ENCODE data around the gene RAET1L.
"Not testable (repeated sequence)": the region's sequence is repeated elsewhere in the genome, so short reads cannot be mapped to it uniquely, and the experiment has no call there.

RAET1L gene

DNA sequence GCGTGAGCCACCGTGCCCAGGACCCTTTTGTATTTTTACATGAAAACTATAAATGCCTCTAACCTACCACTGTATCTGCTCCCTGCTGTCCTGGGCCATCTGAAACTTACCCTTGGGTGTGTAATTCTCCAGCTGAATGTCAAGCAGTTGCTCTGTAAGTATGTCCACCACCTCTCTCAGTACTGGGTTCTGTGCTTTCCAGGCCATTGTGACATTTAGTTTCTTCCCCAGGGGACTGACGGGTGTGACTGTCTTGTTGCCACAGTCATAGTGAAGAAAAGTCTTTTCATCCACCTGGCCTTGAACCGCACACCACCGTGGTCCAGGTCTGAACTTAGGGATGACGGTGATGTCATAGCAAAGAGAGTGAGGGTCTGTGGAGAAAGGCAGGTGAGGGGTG is 3.5 kb downstream of the RAET1L start:
- DNase-seq (ENCODE audit: extremely low spot score, insufficient read length, low read depth); FAIRE-seq: not testable (repeated sequence)

DNA sequence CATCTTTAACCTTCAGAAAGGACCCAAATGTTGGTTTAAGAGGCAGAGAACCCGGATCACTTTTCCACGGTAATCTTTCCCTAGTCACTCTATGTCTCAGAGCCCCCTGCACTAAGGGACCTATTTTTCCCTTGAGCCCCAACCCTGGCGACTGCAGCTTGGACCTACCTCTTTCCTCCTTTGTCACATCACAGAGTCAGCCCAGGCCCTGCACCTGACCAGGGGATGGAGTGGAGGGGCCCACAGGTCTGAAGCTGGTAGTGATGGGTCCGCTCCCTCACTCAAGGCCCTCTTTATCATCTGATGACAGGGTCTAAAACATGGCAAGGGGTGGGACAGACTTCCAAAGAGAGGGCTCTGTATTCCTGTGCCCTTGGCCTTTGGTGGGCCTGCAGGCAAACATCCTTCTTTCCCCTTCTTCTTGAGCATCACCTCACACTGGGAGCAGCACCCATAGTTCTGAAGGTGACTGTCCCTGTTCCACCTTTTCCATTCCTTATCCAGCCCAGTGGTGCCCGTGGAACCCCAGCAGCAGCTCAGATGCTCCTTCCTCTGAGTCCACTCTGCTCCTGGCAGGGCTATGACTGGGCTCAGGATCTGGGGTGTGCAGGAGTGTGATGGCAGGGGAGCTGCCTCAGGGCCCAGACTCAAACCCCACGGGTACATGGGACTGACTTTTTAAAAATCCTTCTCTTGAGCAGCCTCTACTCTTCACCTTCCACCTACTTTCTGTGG is 6.3 kb downstream of the RAET1L start:
- FAIRE-seq, result no peak
- DNase-seq (ENCODE audit: extremely low spot score, insufficient read length, low read depth), result no peak

DNA sequence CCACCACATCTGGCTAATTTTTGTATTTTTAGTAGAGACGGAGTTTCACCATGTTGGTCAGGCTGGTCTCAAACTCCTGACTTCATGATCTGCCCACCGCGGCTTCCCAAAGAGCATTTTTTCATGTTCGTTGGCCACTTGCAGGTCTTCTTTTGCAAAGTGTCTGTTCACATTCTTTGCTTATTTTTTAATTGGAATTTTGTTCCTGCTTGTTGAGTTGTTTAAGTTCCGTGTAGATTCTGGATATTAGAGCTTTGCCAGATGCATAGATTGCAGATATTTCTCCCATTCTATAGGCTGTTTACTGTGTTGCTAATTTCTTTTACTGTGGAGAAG is 8.2 kb downstream of the RAET1L start:
- DNase-seq (ENCODE audit: extremely low spot score, insufficient read length, low read depth), result not testable (repeated sequence)

DNA sequence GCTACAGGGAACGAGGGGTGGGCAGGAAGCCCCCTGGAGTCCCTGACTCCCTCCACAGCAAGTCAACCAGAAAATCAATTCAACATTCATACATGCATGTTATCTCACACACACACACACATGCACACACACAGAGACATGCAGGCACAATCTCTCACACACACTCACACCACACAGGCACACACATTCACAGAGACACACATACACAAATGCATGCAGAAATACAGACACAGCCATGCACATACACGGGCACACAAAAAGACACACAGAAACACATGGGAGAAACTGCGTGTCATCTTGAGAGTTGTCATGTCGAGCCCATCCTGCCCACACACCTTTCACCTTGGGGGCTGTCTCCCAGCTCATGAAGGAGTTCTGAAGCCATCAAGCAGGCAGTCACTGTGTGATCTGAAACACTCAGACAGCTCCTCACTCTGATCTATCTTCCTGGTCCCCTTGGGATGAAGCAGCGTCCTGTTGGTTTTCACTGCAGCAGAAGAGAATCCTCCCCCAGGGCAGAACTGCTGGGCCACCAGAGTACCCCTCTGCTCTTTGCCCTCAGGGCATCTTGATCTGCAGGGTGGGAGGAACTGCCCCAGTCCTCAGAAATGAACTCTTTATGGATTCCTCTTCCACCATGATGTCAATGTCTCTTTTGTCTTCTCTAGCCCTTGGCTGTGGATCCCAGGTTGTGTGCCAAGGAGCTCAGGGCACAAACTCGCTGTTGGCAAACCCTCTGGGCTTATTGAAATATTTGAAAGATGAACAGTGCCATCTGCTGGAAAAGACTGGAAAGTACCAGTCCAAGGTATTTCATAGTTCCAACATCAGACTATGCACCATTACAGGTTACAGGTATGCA is 8.8 kb downstream of the RAET1L start:
- no peak for DNase-seq (ENCODE audit: extremely low spot score, insufficient read length, low read depth)
- peak; percentile 60 for FAIRE-seq

More for the DNA sequence above, 8.2 kb downstream of the RAET1L start:
- FAIRE-seq, result not testable (repeated sequence)

DNA sequence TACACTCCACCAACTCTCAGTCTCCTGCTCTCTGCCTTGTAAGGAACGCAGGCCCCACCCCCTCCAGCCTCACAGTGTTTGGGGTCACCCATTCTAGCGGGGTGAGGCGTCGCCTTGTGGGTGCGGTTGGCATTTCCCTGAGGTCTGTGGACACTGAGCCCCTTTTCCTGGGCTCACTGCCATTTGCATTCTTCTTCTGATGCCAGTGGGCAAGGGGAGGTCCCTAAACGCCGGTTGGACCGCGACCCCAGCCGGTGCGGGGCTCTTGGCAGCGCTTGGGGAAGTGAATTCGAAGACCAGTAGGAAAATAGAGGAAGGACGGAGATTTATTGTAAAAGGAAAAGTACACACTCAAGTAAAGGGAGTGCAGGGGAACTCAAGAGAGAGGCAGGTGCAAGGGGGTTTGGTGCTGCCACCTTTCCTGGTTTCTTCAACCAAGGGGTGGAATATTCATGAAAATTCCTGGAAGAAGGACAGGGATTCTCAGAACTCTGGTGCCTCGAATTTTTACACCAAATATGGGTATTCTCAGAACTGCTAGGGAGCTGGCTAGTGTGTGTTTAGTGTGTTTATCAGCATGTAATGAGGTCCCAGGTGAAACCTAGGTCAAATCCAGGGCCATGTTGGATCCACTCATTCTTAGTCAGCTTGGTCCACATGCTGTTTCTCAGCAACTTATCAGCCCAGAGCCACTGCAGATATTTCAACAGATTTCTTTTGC is 9.9 kb downstream of the RAET1L start:
- FAIRE-seq; DNase-seq (ENCODE audit: extremely low spot score, insufficient read length, low read depth): not testable (repeated sequence)

DNA sequence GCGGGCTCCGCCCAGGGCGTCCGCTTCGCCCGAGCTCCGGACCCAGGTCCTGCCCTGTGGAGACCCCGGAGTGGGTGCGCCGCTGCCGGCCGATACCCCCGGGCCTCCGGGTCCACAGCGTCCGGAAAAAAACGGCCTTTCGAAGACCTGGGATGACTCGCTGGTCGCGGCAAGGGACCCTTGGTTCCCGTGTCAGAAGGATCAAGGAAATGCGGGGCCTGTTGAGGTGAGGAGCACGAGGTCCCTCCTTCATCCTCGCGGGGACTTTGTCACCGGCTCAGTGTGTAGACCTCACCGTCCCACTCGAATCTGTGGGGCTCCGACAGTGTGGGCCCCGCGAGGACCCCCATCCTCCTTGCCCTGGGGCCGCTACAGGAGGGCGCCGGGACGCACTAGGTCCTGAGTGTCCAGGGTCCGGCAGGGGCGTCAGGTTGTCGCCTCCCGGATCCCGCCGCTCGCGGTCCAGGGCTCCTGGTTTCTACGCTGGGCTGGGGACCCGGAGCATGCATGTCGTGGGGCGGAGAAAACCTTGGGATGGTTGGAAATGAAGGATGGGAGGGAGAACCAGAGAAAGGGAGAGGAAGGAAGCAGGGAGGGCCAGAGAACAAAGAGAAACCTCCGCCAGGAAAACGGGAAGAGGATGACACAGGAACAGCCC is 10.6 kb downstream of the RAET1L start:
- not testable (repeated sequence) for FAIRE-seq; DNase-seq (ENCODE audit: extremely low spot score, insufficient read length, low read depth)

DNA sequence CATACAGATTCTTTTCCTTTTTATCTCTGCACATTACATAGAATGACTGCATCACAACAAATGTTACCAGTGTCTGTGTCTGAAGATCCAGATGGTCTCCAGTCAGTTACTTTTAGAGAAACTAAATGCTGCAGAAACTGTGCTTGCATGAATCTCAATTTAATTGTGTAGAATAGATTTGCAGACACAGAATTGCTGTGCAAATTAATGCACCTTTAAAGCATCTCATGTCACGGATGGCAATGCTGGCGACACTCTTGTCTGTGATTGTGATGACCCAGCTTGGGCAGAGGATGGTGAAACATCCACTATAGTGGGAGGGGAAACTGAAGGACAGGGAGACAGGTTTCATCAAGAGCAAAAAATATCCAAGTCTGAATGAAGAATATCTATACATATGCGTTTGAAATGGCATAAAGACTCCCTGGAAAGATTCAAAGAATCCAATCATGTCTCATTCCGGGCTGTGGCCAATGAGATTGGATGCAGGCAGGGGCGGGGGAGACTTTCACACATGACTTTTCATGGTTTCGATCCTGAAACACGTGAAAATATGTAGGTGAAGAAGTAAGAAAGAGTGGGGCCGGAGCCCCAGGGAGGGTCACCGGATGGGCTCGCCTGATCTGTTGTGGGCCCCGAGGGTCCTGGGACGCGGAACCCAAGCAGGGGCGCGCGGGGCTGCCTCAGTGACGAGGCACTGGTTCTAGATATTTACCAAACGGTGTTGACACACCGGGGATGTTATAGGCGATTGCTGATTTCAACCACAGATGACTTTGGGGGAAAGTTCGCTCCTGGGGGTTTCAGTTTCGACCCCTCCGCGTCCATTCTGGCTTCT is 11.3 kb downstream of the RAET1L start:
- not testable (repeated sequence) for DNase-seq (ENCODE audit: extremely low spot score, insufficient read length, low read depth); FAIRE-seq

DNA sequence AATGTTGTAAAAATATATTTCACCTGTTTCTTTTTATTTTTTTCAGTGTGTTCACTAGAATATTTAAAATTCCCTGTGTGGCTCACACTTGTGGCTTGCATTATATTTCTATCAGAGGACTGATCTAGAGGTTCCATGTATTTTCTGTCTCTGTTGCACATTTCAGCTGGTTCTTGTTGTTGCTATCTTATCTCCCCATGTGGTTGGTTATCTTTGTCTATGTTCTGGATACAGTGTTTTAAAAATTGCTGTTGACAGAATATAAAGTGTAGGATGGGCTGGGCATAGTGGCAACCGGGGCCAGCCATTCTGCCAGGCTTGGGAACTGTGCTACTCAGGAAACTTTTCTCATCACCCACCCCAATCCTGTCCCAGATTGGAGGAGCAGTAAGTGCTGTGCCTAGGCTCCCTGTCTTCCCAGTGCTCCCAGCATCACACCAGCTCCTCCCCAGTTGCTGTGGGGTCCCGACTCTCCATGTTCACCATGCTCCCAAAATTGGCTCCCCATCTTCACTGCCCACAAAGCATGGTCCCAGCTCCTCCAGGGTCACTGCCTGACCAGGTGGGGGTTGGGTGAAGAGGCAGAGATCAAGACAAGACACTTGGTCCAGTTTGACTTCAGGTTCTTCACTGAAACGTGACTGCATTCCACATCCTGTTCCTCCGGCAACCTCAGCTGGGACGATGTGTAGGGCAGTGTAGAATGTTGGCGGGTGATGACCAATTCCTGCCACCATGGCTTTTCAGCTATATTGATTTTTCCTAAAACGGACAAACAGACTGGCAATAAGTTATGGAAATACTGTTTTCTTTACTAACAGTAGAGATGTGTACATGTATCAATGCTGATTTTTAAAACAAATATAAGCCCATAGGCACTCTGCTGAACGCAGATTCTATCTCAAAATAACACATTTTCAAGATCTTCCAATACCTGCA is 12.2 kb downstream of the RAET1L start:
- DNase-seq (ENCODE audit: extremely low spot score, insufficient read length, low read depth); FAIRE-seq: not testable (repeated sequence)

DNA sequence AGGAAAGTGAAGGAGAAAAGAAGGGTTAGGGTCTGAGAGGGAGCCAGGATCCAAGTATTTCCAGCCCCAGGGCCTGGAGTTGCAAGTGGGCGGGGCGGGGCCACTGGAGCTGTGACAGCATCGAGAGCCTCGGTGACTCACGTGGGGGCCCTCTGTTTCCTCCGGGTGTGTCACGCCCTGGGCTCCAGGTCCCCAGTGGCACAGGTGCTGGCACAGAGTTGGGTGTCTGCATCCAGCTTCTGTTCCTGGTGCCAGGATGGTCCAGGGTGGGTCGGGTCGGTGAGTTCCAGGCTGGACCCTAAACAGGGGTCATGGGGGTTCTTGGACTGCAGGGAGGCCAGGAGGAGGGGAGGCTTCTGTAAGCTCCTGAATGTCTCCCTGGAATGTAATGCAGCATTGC is 16.7 kb downstream of the RAET1L start:
- no peak for FAIRE-seq
- DNase-seq (ENCODE audit: extremely low spot score, insufficient read length, low read depth), result no peak

DNA sequence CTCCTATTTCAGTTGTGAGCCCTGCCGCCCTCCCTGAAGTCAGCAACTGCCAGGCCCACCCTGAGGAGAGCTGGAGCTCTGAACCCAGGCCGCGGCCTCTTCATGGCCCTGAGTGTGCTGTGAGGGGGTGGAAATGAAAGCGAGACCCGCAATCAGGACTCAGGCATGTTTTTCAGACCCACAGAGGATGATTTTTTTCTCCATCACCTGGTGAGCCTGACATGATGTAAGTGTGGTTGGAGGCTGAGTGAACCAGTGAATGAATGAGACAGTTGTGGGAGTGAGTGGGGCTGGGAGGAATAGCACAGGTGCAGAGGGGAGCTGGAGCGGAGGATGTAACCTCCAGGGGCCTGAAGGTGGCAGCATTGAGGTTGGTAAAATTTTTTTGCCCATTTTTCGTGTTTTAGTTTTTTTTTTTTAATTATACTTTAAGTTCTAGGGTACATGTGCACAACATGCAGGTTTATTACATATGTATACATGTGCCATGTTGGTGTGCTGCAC is 18.3 kb downstream of the RAET1L start:
- FAIRE-seq, result no peak
- DNase-seq (ENCODE audit: extremely low spot score, insufficient read length, low read depth), result no peak

DNA sequence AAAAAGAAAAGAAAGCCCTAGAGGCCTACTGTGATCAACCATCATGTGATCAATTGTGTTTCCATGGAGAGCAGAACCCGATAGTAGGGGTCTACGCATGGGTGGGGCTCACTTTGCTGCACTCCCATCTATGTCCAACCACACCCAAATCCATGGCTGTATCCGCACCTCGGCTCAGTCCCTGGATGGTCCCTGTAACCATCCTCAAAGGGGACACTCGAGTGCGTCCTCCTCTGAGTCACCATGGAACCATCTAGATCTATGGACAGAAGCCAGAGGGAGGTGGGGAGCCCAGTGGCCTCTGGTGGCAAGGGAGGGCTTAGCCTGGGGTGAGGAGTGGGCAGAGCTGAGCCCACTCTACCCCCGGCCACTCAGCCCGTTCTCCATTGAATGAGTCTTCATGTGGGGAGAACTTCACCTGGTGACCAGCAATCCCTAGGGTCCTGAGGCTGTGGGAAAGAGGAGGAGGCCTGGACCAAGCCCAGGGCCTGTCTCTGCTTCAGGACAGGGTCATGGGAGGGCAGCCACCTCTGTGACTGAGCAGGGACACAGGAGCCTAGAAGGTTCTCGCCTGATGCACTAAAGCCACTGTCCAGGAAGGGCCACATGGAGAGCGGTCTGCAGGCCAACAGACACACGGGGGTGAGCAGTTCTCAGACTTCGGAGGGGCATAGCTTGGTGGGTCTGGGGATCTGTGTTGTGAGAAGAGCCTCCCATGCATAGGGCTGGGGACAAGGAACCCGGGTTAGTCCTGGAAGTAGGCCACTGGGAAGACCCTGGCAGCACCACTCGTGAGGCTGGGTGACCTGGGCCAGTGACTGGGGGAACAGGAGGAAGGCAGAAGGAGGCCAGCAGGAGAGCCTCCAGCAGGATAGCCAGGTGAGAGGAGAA is 19.3 kb downstream of the RAET1L start:
- FAIRE-seq, result no peak

DNA sequence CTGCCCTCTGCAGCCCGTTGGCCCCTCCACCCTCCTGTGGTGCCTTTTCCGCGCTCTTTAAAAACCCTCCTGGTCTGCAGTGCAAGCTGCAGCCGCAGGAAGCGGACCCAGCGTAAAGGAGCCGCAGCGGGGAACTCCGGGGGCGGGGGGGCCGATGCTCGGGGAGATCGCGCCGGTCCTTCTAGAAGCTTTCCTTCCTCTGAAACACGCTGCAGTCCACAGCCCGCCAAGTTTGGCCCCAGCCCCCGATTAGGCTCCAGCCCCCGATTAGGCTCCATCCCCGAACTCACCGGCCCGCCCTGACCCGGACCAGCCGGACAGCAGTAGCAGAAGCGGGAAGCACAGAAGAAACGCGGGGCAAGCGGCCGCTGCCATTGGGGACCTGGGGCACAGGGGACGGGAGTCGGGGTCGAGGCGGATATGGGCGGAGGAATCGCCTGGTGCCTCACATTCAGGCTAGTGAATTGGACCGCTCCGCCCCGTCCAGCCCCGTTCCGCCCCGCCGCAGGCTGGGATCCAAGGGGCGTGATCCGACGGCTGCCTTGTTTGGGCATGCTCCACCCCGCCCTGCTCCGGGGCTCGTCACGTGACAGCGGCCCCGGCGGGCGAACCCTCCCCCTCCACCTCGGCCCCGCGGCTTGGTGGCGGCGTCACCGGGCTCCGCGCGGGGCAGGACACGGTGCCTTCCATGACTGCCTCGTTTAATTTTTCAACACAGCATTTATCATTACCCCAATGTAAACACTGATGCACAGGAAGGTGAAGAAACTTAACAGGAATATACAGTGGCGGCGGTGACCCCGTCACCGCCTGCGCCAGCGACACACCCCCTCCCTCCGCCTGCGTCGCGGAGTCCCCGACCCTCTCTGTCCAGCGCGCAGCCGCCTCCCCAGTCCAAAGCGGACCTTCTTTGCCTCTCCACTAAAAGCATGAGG is 20.3 kb downstream of the RAET1L start:
- FAIRE-seq (peak; percentile 84), DNase-seq (ENCODE audit: extremely low spot score, insufficient read length, low read depth) (peak; percentile 80)

More for the DNA sequence above, 19.3 kb downstream of the RAET1L start:
- no peak for DNase-seq (ENCODE audit: extremely low spot score, insufficient read length, low read depth)

DNA sequence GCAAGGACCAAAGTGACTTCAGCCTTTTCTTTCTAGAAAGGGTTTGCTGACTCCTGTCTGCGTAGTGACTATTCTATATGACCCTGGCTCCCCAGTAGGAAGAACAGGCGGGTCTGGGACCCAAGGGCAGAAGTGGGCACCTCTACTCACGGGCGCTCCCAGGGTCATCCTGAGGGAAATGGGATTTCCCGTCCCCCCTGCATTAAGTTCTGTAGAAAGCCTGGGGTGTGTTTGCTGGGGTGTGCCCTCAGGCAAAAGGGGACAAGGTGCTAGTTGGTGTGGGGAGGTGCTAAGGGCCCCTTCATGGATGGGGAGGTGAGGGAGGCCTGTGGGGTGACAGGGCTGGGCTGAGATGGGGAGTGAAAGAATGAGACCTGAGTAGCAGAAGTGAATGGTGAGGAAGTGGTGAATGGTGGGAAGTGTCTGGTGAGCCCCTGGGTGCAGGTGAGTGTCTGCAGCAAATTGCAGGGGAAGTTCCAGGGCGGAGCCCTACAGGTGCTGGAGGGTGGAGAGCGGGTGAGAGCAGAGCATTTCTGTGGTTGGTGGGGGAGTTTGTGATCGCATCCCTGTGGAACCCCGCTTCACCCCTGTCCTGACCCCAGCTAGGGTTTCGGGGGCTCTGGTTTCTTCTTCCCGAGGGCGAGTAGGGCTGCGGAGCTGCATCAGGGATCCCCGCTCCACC is 21.1 kb downstream of the RAET1L start:
- DNase-seq (ENCODE audit: extremely low spot score, insufficient read length, low read depth), result no peak
- FAIRE-seq, result peak; percentile 75

DNA sequence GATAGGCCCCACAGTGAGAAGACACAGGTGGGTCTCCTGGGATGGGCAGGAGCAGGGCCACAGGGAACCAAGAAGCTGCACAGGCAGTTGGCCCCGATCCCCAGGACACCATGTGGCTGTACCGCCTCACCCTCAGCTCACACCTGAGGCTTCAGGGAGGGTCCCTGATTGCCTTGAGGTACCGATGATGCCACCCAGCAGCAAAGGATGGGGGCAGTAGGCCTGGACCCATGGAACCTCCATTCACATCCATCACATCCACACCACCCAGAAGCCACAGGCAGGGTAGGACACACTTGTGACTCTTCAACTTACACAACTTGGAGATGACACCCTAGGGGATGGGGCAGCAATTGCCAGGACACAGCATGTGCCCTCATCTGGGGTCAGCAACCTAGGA is 21.7 kb downstream of the RAET1L start:
- not testable (repeated sequence) for FAIRE-seq

DNA sequence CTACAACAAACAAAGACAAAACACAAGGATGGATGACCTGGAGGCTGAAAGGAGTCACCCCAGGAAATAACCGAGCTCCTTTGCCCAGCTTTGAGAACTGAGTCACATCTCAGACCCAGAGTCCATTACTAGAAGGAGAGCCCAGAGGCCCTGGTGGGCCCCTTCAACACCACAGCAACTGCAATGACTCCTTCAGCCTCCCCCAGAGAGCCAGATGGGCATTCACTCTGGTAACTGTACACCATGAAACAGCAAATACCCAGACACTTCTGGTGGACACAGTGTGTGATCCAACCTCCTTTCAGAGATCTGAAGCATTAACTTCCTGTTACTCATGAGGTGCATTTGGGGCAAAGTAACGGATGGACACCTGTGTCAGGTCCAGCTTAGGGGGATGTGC is 22.6 kb downstream of the RAET1L start:
- DNase-seq (ENCODE audit: extremely low spot score, insufficient read length, low read depth), result no peak
- no peak for FAIRE-seq

More for the DNA sequence above, 21.7 kb downstream of the RAET1L start:
- DNase-seq (ENCODE audit: extremely low spot score, insufficient read length, low read depth), result not testable (repeated sequence)

Measured in GM18507 (cell line).